HG02938 (cell line): Measurements from ENCODE around the gene RGMB.

Source experiments
- ATAC-seq: cut with Tn5 transposase; IDR thresholded peaks from one replicate; pipeline ENCODE4 v1.9.1; 2021; ENCODE audit warnings: mild to moderate bottlenecking, moderate library complexity; ENCODE audit not compliant: unreplicated experiment

The RGMB gene

DNA sequence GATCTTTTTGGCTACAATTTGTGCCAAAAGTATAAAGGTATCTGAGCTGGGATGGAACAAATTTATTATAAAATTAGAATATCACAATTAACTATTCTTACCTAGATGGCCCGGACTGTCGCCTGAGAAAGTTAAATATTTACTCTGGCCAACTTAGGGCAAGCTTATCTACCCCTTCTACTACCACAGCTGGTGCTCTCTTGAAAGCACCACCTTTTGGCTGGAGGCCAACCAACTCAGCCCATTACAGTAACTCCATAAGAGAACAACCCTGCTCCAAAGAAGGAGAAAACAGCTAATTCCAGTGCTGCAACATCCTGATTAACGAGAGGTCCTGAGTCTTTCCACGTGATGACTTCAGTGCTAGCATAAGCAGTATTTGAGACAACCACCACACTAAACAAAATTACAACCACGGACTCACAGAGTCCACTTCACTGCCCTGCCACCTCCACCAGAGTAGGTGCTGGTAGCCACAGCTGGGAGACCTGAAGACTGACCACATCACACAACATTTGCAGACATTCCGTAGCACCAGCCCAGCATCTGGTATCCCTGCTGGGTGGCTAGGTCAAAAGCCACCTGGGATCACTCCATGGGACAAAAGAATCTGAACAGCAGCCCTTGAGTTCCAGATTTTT lies 43.2 kb downstream of the RGMB start:
- no peak for ATAC-seq

DNA sequence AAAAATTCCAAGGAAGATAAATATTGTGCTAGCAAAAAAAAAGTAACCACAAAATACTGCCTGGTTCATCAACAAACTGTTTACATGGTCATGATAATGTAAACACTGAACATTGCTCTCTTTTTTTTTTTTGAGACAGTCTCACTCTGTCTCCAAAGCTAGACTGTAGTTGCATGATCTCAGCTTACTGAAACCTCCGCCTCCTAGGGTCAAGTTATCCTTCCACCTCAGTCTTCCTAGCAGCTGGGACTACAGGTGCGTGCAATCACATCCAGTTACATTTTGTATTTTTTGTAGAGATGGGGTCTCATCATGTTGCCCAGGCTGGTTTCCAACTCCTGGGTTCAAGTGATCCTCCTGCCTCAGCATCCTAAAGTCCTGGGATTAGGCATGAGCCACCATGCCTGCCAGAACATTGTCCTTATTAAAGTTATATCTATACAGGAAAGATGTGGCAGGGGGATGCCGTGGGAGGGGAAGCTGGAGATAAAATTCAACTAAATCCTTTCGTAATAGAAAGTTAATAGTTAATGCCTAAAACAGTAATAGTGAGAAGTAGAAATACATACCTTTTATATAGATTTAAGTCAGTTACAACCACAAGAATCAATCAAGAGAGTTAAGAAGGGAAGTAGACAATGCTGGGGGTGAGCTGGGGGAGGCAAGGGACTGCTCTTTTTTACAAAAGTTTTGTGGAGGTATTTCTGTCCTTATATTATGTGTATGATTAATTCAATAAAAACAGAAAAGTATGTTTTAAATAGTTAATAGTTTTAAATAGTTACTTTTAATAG lies 52.3 kb downstream of the RGMB start:
- no peak for ATAC-seq

DNA sequence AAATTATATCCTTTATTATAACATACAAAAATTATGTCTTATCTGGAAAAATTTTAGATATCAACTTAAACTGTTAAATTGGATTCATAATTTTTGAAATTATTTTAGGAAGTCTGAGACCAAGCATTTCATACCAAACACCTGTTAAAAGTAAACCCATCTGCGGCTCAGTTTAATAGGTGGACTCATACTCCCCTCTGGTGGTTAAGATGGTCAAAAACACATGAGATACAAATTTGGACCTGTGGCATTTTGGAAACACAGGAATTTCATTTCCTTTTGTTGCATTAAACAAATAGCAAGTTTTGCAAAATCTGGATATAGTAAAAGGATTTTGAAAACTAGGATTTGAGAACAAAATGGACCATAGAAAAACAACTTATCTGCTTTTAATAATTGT lies 53.7 kb downstream of the RGMB start:
- ATAC-seq: peak; percentile 58

DNA sequence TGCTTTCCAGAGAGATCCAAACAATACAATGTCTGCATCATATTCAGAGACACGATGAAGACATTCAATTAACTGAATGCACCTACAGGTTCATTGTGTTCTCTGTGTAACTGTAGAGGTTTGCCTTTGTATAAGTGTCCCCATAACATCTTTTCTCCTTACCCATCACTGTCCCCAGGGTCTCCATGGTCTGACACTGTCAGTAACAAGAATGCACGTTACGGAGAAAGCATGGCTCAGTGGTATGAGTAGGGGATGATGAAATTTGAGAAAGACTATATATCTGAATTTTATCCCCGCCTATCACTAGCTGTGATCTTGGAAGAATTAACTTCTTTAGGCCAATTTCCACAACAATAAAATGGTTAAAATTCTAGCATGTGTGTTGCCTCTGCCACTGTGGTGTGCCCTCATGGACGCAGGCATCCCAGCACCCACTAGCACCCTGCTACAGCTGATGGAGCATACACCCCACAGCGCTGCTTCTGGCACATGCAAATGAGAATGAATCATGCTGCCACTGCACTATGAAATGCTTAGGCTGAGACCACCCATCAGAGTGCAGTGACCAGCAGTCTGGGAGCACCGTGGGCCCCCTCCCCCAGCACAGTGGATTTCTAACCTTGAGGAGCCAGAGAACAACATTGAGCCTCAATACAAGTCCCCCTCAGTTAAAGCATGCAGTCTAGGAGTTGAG lies 54.3 kb downstream of the RGMB start:
- no peak for ATAC-seq

DNA sequence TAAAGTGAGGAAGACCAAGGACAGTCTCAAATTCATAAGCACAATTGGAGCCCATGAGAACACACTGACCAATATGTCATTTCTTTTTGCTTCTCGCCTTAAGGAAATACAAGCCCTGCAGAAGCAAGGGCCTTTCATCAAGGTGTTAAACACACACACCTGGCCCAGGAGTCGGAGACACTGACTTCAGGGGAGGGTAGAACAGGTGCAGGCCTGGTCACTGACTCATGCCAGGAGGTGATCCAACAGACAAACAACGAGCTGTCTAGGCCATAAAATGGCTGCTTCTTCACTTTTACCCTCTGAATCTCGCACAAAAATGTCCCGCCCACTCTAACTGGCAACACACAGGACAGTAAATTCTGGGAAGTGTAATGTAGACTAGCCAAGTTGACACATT lies 62.7 kb downstream of the RGMB start:
- no peak for ATAC-seq

DNA sequence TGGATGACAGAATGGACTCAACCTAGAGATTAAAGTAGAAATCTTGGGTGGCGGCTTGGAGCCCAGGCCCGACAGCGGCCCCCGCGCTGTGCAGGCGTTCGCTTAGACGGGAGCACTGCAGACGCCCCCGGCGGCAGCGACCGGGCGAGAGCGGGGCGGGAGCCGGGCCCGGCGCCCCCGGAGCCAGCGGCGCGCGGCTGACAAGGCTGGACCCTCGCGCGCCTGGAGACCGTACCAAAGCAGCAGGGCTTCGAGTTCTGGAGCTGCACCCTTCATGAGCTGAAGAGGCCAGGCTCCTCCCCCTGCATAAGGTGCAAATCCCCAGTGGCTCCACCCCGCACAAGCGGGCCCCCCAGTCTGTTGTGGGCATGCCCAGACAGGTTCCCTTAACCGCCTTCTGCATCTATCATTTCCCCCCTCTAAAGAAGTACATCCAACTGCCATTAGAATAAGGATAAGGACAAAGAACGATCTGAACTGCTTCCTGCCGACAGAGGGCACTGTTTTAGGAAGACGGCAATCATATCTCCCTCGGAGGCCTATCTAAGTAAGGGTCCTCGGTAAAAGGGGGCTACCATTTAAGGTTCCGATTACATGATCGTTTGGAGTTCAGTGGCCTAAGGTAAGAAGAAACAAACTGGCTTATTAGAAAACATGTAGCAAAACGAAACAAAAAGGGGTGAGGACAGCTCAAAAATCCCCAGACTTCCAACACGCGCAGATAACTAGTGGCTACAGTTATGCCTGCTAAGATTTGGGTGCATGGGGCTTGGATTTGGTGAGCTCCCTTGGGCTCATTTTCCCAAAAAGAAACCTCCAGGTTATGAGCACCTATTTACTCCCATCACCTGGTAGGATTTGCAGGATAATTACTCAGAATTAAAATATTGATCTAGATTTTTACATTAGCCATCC lies 66.3 kb downstream of the RGMB start:
- peak; percentile 74 for ATAC-seq

DNA sequence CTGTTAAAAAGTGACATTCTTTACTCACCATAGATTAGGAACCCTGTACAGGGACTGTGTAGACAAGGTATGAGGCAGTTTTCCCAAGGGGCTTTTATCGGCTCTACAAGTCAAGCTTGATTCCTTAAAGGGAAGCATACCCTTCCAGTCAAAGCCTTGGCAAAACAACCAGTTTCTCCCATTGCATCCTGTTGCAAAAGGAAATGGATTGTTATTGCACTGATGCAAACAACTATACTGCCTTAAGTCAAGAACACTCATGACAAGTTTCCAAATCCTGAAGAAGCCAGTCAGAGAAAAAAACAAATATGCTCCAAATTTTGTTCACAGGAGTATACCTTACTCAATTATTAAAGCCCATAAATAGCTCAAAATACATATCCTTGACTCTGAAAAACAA lies 67.5 kb downstream of the RGMB start:
- ATAC-seq: no peak

DNA sequence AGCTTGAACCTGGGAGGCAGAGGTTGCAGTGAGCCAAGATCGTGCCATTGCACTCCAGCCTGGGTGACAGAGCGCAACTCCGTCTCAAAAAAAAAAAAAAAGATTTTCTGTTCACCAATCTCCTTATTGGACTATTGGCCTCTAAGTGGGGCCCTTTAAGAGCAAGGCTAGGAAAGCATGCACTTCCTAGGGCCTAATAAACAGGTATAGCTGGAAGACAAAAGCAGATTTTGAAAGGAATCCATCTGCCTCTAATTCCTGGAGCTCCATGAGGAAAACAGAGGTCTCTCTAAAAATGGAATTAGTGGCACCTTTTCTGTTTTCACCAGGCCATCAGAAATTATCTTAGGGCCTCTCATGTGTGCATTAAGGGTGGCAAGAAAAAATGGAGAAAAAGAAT lies 70.0 kb downstream of the RGMB start:
- no peak for ATAC-seq

DNA sequence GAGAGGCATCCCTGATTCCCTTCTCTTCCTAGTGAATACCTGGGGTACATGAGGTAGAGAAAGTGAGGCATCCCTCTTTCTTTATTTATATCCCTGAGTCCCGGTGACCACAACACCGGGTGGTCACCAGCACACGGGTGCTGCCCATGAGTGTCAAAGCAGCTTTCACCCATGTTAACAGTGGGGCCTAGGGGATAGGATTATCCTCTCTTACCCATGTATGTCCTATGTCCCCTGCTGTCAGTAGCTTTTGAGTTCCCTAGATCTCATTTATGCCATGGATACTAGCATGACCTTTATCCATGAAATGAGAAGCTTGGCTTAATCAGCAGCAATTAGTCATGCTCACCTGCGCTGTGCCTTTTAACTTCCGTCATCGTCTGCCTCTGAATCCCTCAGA lies 71.4 kb downstream of the RGMB start:
- ATAC-seq: no peak

DNA sequence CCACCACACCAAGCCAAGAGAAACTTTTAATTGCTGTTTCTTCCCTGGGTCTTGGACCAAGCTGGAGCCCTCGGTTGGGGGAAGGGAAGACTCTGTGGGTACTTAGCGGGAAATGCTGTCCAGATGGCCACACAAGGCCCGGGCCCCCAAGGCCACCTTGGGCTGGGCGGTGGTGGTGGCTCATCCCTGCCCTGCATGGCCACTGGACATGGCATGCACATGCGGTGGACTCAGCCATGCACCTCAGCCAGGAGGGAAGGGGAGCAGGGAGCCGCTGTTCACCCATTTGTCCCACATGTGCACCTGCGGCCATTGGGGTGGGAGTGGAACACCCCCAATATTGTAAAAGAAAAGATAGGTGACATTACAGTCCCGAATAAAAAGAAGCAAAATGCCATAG lies 72.4 kb downstream of the RGMB start:
- no peak for ATAC-seq
